ENCODE measurements around the gene CEP104. TPM values are rescaled to one million over a fixed set of nuclear protein-coding genes. Genes with fewer than 3 reads are reported as not detected.
"Not testable (repeated sequence)": the region's sequence is repeated elsewhere in the genome, so short reads cannot be mapped to it uniquely, and the experiment has no call there.

Gene CEP104
- total RNA-seq, 1 donor from 2014 or later, result 40.3 TPM

DNA sequence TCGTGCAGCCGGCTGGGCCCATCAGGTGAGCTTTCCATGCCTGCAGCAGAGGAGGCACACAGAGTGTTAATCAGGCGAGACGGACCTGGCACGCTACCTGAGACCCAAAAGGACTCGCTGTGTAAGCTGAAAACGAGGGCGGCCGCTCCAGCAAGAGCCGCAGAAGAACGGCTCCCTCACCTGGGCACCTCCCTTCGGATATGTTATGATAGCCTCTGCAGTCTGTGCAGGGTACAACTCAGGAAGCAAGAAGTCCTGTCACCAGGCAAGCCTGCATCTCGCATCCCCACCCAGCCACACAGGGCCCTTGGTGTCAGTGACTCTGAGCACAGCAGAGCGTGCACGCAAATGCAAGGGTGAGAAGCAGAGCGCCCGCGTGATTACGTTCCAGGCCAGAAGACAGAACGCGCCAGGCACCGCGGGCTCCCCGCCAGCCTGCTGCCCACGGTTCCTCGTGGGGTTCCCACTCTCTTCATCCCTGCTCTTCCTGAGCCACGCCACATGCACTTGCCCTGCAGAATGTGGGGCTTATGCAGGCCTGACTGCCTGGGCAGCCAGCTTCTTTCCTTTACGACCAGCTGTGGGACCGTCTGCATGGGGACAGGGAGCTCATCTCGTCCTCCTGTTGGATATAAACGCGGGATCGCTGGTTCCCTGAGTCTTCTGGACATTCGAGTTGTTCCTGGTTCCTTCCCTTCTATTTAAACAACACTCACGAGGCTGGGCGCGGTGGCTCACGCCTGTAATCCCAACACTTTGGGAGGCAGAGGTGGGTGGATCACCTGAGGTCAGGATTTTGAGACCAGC, 40.5 kb downstream of the CEP104 start:
- Mint-ChIP-seq H3K27ac (ENCODE audit: unreplicated experiment) (no peak overlapping the region), H3K4me1 (ENCODE audit: unreplicated experiment) (no peaks in the 10 kb centered on the region), H3K9me3 (ENCODE audit: unreplicated experiment) (no peaks in the 10 kb centered on the region), H3K36me3 (ENCODE audit: low read depth, unreplicated experiment) (peaks cover 40% of the 10 kb centered on the region), H3K27me3 (ENCODE audit: unreplicated experiment) (peaks cover 11% of the 10 kb centered on the region), H3K4me3 (ENCODE audit: unreplicated experiment) (no peak overlapping the region)
- DNase-seq (ENCODE audit: low spot score), result no peak
- TF ChIP-seq, protein P1, sequence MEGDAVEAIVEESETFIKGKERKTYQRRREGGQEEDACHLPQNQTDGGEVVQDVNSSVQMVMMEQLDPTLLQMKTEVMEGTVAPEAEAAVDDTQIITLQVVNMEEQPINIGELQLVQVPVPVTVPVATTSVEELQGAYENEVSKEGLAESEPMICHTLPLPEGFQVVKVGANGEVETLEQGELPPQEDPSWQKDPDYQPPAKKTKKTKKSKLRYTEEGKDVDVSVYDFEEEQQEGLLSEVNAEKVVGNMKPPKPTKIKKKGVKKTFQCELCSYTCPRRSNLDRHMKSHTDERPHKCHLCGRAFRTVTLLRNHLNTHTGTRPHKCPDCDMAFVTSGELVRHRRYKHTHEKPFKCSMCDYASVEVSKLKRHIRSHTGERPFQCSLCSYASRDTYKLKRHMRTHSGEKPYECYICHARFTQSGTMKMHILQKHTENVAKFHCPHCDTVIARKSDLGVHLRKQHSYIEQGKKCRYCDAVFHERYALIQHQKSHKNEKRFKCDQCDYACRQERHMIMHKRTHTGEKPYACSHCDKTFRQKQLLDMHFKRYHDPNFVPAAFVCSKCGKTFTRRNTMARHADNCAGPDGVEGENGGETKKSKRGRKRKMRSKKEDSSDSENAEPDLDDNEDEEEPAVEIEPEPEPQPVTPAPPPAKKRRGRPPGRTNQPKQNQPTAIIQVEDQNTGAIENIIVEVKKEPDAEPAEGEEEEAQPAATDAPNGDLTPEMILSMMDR (IDR thresholded peaks at IDR 0.05; ENCODE audit: unreplicated experiment), result no peak

DNA sequence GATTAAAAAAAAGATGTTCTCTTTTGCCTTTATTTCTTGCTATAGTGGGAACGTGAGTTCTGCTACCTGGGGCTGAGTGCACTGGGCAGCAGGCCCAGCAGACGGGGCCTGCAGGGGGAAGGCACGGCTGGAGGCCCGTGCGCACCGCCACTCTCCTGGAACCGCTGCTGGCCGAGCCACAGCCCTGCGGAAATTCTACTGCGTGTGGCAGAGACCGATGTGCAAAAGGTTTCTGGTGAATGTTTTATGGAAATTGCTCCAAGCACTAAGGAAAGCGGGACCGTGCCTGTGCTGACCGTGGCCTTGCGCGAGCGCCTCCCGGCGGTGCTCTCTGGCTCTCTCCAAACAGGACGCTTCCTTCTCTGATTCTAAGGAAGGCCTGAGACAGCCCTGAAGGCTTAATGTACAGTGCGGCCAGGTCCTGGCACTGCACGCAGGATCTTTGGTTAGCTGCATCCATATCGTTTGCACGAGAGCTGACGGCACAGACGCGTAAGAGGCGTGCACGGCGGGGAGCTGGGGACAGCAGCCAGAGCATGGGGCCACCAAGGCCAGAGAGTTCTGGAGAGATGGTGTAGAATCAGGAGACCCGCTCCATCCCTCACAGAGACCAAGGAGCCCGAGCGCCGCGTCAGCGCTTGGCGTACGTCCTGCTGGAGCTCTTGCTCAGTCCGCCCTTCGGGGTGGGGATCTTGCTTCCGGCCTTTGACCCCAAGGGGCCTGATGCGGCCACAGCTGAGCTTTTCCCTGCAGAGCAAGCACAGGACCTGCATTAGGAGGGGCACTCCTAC, 42.0 kb downstream of the CEP104 start:
- H3K9me3 Mint-ChIP-seq (ENCODE audit: unreplicated experiment), result no peaks in the 10 kb centered on the region
- H3K4me3 Mint-ChIP-seq (ENCODE audit: unreplicated experiment), result no peak overlapping the region
- peaks cover 30% of the 10 kb centered on the region for H3K36me3 Mint-ChIP-seq (ENCODE audit: low read depth, unreplicated experiment)
- TF ChIP-seq, protein P1 (IDR thresholded peaks at IDR 0.05; ENCODE audit: unreplicated experiment), result no peak
- no peak overlapping the region for H3K27ac Mint-ChIP-seq (ENCODE audit: unreplicated experiment)
- no peak for DNase-seq (ENCODE audit: low spot score)
- H3K27me3 Mint-ChIP-seq (ENCODE audit: unreplicated experiment), result peaks cover 11% of the 10 kb centered on the region
- no peaks in the 10 kb centered on the region for H3K4me1 Mint-ChIP-seq (ENCODE audit: unreplicated experiment)

DNA sequence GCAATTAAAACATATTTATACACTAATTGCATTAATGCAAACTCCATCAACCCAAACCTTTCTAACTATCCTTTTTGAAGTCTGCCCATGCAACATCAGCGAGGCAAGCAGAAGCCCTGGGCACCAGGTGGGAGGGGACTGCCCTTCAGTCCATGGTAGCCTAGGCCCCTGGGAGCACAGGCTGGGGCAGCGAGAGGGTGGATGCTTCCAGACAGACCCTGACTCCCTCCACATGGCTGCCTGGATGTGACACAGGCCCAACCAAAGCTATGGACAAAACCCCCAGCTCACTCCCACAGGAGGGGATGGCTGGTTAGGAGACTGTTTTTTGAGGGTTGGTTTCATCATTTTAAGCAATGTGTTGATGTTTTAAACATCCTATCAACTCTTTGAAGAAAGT, 42.9 kb downstream of the CEP104 start:
- Mint-ChIP-seq H3K27me3 (ENCODE audit: unreplicated experiment) (peaks cover 11% of the 10 kb centered on the region), H3K36me3 (ENCODE audit: low read depth, unreplicated experiment) (peaks cover 22% of the 10 kb centered on the region), H3K27ac (ENCODE audit: unreplicated experiment) (no peak overlapping the region), H3K9me3 (ENCODE audit: unreplicated experiment) (no peaks in the 10 kb centered on the region), H3K4me3 (ENCODE audit: unreplicated experiment) (no peak overlapping the region), H3K4me1 (ENCODE audit: unreplicated experiment) (no peaks in the 10 kb centered on the region)
- DNase-seq (ENCODE audit: low spot score), result no peak
- TF ChIP-seq, protein P1 (IDR thresholded peaks at IDR 0.05; ENCODE audit: unreplicated experiment), result no peak

DNA sequence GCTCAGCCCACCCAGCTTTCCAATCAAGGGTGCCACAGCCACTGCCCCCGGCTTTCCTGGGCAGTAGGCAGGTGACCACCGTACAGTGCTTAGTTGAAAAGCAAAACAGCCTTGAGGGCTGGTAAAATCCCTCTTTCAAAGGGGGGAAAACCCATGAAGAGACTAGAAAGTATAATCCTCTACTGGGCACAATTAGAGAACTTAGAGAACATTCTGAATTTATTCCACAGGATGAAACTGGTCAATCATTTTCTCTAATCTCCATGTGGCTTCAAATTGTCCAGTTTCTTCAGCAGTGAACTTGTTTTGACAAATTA, 45.5 kb downstream of the CEP104 start:
- Mint-ChIP-seq H3K27me3 (ENCODE audit: unreplicated experiment) (peaks cover 9% of the 10 kb centered on the region), H3K9me3 (ENCODE audit: unreplicated experiment) (no peaks in the 10 kb centered on the region), H3K4me1 (ENCODE audit: unreplicated experiment) (no peaks in the 10 kb centered on the region), H3K4me3 (ENCODE audit: unreplicated experiment) (no peak overlapping the region), H3K27ac (ENCODE audit: unreplicated experiment) (no peak overlapping the region), H3K36me3 (ENCODE audit: low read depth, unreplicated experiment) (peaks cover 20% of the 10 kb centered on the region)
- DNase-seq (ENCODE audit: low spot score), result no peak
- TF ChIP-seq, protein P1 (IDR thresholded peaks at IDR 0.05; ENCODE audit: unreplicated experiment), result no peak

DNA sequence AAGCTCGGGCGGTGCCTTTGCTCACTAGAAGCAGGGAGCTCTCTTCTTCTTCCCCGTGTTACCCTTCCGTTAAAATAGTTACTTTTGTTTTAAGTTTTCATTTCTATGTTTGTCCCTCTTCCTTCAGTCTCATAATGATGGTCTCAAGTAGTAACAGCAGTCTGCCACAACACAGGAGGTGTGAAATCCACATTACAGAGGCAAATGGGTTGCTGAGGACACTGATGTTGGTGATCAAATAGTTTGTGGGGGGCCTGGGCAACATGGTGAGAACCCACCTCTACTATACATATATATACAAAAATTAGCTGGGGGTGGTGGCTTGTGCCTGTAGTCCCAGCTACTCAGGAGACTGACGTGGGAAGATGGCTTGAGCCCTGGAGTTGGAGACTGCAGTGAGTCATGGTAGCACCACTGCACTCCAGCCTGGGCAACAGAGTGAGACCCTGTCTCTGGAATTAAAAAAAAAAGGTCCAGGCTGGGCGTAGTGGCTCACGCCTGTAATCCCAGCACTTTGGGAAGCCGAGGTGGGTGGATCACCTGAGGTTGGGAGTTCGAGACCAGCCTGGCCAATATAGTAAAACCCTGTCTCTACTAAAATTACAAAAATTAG, 46.8 kb downstream of the CEP104 start:
- Mint-ChIP-seq H3K36me3 (ENCODE audit: low read depth, unreplicated experiment) (peaks cover 16% of the 10 kb centered on the region), H3K27ac (ENCODE audit: unreplicated experiment) (peak overlapping the region; percentile 17)
- H3K9me3 Mint-ChIP-seq (ENCODE audit: unreplicated experiment); H3K4me3 Mint-ChIP-seq (ENCODE audit: unreplicated experiment); H3K27me3 Mint-ChIP-seq (ENCODE audit: unreplicated experiment); H3K4me1 Mint-ChIP-seq (ENCODE audit: unreplicated experiment); DNase-seq (ENCODE audit: low spot score): not testable (repeated sequence)

All from endothelial cell (in vitro differentiated cells).